SK-N-SH (cell line): ENCODE measurements around the gene ENOX2.

Source experiments
- EP300 ChIP-seq, 2 experiments: IDR thresholded peaks; 2 replicates each; pipeline versions ENCODE4 v1.4.0 to v1.6.1; 2012; ENCODE audit warnings: borderline replicate concordance in 1 of 2, low read depth in 1 of 2, low read length in 1 of 2
- EZH2phosphoT487 ChIP-seq: fragments of 200-600 bp; sonication (generic); IDR thresholded peaks from 2 replicates; pipeline ENCODE4 v1.6.1; 2017; ENCODE audit warnings: low read depth, mixed run types, mild to moderate bottlenecking, antibody characterized with exemption, moderate library complexity, borderline replicate concordance
- RAD21 ChIP-seq: IDR thresholded peaks from 2 replicates; pipeline ENCODE4 v1.6.1; 2012; ENCODE audit warnings: mild to moderate bottlenecking, low read length
- TAF1 ChIP-seq: IDR thresholded peaks from 2 replicates; pipeline ENCODE4 v1.6.1; 2012; ENCODE audit warnings: low read depth, mild to moderate bottlenecking, low read length, moderate library complexity, borderline replicate concordance
- TF ChIP-seq, protein P1 (sequence below): fragments of 200-600 bp; sonication (generic); IDR thresholded peaks from 2 replicates; pipeline ENCODE4 v1.6.1; 2017; ENCODE audit warnings: antibody characterized with exemption, mild to moderate bottlenecking, moderate library complexity
- TF ChIP-seq, protein P2 (sequence below): IDR thresholded peaks from 2 replicates; pipeline ENCODE4 v1.4.0; 2012; ENCODE audit warnings: low read depth

DNA sequence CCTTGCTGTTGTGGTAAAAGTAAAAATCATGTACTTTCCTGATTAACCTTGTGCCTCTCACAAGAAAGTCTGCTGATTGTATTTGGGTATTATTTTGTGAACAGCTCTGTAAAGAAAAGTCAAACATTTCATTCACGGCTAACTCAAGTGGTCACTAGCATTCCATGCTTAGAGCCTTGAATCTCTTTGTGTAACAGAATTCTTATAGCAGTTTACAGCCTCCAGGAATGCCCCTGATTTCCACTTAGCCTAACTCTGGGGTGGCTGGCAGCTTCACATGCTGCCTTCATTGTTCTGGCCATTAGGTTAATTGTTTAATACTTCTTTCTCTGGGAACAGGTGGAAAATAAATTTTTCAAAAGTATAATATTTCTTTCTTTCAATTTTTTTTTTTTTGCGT is 274.5 kb downstream of the ENOX2 start:
- TF ChIP-seq TAF1 (no peak), EZH2phosphoT487 (no peak), EP300 (IDR thresholded peaks at IDR 0.05; ENCODE audit: borderline replicate concordance in 1 of 2, low read depth in 1 of 2, low read length in 1 of 2) (no peak), RAD21 (no peak)
- TF ChIP-seq, protein P1, sequence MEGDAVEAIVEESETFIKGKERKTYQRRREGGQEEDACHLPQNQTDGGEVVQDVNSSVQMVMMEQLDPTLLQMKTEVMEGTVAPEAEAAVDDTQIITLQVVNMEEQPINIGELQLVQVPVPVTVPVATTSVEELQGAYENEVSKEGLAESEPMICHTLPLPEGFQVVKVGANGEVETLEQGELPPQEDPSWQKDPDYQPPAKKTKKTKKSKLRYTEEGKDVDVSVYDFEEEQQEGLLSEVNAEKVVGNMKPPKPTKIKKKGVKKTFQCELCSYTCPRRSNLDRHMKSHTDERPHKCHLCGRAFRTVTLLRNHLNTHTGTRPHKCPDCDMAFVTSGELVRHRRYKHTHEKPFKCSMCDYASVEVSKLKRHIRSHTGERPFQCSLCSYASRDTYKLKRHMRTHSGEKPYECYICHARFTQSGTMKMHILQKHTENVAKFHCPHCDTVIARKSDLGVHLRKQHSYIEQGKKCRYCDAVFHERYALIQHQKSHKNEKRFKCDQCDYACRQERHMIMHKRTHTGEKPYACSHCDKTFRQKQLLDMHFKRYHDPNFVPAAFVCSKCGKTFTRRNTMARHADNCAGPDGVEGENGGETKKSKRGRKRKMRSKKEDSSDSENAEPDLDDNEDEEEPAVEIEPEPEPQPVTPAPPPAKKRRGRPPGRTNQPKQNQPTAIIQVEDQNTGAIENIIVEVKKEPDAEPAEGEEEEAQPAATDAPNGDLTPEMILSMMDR: no peak
- TF ChIP-seq, protein P2, sequence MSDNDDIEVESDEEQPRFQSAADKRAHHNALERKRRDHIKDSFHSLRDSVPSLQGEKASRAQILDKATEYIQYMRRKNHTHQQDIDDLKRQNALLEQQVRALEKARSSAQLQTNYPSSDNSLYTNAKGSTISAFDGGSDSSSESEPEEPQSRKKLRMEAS: no peak
